KOPT-K1 (cell line): ENCODE results near the gene DYNLT4.
A peak's percentile ranks its signal among the peaks of the same experiment; 100 is the strongest.
"Not testable (repeated sequence)": the region's sequence is repeated elsewhere in the genome, so short reads cannot be mapped to it uniquely, and the experiment has no call there.

Experiments used
- H3K27ac ChIP-seq: fragments of 200-600 bp; sonication (generic); 2 replicates; pipeline ENCODE4 v1.5.1; 2016; ENCODE audit warnings: antibody characterized with exemption, mild to moderate bottlenecking, low read depth, low read length; ENCODE audit not compliant: poor library complexity, severe bottlenecking
- H3K36me3 ChIP-seq: fragments of 200-600 bp; sonication (generic); 2 replicates; pipeline ENCODE4 v1.5.1; 2017; ENCODE audit warnings: antibody characterized with exemption, mild to moderate bottlenecking, low read length, moderate library complexity; ENCODE audit not compliant: insufficient read depth
- H3K9me3 ChIP-seq: fragments of 200-600 bp; sonication (generic); 2 replicates; pipeline ENCODE4 v1.5.1; 2017; ENCODE audit warnings: antibody characterized with exemption, low read length, mild to moderate bottlenecking; ENCODE audit not compliant: insufficient read depth, poor library complexity, severe bottlenecking

The DYNLT4 gene

DNA sequence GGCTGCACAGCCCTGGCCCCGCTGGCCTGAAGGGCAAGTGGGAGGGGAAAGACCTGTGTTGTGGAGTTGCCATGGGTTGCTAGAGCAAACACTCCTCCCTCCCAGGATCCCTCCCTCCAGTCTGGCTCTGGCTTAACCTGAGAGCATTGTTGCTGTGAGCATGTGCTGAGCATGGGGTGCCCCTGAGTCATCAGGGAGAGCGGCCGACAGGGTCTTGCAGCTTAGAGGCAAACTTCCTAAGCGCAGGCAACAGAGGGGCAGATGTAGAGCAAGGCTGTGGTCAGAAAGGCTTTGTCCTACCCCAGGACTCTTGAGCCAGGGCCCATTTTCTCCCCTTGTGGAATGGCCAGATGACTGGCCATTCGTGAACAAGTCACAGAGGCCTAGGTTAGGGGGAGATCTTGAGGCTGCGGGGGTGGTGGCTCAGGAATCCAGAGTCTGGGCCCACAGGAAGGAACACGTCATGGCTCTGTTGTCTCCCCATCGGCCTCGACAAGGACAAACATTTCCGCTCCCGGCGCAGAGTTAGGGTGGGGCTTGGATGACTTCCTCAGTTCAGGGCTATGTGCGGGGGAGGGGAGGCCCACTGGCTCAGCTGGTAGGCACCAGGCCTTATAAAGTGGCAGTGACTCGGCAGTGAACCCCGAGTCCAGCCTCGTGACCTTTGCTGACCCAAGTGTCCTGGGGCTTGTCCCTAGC lies 362 bp upstream of the DYNLT4 start:
- H3K27ac ChIP-seq, result peak overlapping the region; percentile 99
- H3K9me3 ChIP-seq, result no peaks in the 10 kb centered on the region
- peaks cover 36% of the 10 kb centered on the region for H3K36me3 ChIP-seq

GRCh38 chr1:44806025-44806703 lies 987 bp downstream of the DYNLT4 start:
- peaks cover 43% of the 10 kb centered on the region for H3K36me3 ChIP-seq
- no peaks in the 10 kb centered on the region for H3K9me3 ChIP-seq
- peak overlapping the region; percentile 99 for H3K27ac ChIP-seq

DNA sequence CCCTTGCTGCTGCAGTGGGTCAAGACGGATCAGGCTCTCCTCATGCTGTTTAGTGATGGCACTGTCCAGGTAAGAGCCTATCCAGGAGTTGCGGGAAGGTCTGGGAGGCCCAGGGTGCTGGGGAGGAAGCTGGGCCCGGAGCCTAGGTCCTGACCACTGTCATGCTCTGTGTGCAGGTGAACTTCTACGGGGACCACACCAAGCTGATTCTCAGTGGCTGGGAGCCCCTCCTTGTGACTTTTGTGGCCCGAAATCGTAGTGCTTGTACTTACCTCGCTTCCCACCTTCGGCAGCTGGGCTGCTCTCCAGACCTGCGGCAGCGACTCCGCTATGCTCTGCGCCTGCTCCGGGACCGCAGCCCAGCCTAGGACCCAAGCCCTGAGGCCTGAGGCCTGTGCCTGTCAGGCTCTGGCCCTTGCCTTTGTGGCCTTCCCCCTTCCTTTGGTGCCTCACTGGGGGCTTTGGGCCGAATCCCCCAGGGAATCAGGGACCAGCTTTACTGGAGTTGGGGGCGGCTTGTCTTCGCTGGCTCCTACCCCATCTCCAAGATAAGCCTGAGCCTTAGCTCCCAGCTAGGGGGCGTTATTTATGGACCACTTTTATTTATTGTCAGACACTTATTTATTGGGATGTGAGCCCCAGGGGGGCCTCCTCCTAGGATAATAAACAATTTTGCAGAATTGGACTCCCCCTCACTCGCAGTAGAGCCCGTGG lies 1.7 kb downstream of the DYNLT4 start:
- Histone ChIP-seq H3K27ac (no peak overlapping the region), H3K9me3 (no peaks in the 10 kb centered on the region), H3K36me3 (peaks cover 43% of the 10 kb centered on the region)

- Histone ChIP-seq H3K36me3 (peaks cover 43% of the 10 kb centered on the region), H3K27ac (no peak overlapping the region), H3K9me3 (no peaks in the 10 kb centered on the region)
Observed at GRCh38 chr1:44803312-44804095, 3.6 kb downstream of the DYNLT4 start.

GRCh38 chr1:44803062-44803311 lies 4.2 kb downstream of the DYNLT4 start:
- H3K27ac ChIP-seq, result no peak overlapping the region
- H3K9me3 ChIP-seq, result no peaks in the 10 kb centered on the region
- peaks cover 43% of the 10 kb centered on the region for H3K36me3 ChIP-seq

GRCh38 chr1:44802306-44803061 lies 4.7 kb downstream of the DYNLT4 start:
- H3K27ac ChIP-seq, result no peak overlapping the region
- no peaks in the 10 kb centered on the region for H3K9me3 ChIP-seq
- H3K36me3 ChIP-seq, result peaks cover 43% of the 10 kb centered on the region

DNA sequence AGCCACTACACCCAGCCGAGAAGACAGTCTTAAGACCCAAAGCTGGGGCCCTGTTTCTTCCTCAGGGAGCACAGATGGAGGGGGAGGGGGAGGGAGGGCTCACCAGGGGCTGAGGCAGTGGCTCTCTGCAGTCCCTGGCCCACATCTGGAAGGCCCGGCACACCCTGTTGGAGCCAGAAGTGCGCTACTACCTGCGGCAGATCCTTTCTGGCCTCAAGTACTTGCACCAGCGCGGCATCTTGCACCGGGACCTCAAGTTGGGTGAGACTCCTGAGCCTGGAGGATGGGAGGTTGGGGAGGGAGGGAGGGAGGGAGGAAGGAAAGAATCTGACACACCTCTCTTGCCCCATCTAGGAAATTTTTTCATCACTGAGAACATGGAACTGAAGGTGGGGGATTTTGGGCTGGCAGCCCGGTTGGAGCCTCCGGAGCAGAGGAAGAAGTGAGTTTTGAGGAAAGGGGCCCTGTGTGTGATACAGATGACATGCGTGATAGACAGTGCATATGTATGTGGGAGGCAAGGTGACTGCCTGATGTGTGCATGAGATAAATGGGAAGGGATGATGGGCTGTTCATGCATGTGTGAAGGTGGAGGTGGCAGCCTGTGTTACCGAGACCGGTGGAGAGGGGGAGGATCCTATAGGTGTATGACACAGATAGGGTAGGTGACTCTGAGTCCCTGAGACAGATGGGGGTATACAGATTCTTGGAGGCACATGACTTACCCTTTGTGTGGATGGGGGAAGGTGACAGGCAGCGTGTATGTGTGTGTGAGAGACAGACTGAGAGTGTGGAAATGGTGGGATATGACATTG lies 5.5 kb downstream of the DYNLT4 start:
- Histone ChIP-seq H3K27ac (no peak overlapping the region), H3K9me3 (no peaks in the 10 kb centered on the region), H3K36me3 (peaks cover 43% of the 10 kb centered on the region)

DNA sequence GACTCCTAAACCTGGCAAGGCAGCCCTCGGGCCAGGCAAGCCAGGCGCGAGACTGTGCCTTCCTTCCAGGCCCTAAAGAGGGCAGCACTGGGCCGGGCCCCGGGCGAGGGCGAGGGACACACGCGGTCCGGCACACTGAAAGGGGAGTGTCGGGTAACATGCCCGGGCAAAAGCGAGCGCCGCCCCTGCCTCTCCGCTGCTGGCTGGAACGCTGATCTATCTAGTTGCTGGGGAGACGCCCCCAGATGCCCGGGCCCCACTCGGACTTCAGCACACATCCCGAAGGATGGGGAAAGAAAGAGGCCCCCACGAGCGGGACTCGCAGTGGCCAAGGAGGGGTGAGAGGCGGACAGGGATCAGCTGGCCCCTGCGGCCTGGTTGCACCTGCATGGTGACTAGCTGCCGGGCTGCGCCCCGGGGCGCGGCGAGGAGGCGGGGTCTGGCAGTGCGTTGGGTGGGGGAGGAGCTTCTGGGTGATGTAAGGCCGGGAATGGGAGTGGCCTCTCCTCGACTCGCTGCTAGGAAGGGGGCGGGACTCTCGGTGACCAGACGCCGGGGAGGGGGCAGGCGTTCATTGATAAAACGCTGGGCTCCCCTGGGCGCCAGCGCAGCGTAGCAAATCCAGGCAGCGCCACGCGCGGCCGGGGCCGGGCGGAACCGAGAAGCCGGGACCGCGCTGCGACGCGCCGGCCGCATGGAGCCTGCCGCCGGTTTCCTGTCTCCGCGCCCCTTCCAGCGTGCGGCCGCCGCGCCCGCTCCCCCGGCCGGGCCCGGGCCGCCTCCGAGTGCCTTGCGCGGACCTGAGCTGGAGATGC lies 7.2 kb downstream of the DYNLT4 start, which contains the start of gene PLK3:
TSS of gene PLK3 (plus strand) at position 608 of the 815 bp plus-strand sequence. CDS start at position 695, 87 bp downstream.
- H3K9me3 ChIP-seq, result no peaks in the 10 kb centered on the region
- H3K27ac ChIP-seq, result peak within 1 kb of the TSS; percentile 81
- H3K36me3 ChIP-seq, result peaks cover 29% of the 10 kb centered on the region

DNA sequence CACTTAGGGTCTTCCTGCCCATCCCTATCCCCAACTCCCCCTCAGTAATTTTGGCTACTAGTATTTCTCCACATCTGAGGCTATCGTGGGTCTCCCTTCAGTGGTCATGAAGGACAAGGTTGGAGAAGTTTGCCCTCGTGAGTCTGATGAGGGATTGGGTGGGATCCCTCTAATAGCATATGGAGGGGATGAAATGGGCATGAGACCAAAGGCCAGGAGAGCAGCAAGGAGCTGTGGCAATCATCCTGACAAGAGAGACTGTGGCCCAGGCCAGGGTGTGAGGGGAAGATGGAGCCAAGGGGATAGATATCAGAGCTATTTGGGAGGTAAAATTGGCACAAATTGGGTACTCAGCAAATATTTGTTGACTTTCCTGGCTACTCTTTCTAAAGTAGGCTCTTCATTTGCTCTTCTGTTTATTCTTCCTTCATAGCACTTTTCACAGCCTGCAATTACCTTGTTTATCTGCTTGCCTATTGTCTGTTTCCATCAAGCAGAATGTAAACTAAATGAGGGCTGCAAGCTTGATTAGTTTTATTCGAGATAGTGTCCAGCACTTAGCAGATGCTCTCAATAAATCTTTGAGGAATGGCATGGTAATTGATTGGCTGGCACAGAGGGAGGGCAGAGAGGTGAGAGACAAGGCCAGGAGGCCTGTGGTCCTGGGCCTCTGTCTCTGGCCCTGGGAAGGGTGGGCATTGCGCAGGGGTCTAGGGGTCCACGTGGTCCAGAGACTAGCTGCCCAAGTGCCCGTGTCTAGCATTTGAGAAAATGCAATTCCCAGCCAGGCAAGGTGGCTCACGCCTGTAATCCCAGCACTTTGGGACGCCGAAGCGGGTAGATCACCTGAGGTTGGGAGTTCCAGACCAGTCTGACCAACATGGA lies 8.4 kb downstream of the DYNLT4 start:
- H3K36me3 ChIP-seq, result peaks cover 19% of the 10 kb centered on the region
- no peaks in the 10 kb centered on the region for H3K9me3 ChIP-seq
- H3K27ac ChIP-seq, result peak overlapping the region; percentile 81

DNA sequence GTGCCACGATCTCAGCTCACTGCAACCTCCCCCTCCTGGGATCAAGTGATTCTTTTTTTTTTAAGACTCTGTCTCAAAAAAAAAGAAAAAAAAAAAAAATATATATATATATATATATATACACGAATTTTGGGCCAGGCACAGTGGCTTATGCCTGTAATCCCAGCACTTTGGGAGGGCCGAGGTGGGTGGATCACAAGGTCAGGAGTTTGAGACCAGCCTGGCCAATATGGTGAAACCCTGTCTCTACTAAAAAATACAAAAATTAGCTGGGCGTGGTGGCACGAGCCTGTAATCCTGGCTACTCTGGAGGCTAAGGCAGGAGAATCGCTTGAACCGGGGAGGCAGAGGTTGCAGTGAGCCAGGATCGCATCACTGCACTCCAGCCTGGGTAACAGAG lies 9.3 kb downstream of the DYNLT4 start:
- H3K36me3 ChIP-seq, result peaks cover 11% of the 10 kb centered on the region
- H3K27ac ChIP-seq, result not testable (repeated sequence)

DNA sequence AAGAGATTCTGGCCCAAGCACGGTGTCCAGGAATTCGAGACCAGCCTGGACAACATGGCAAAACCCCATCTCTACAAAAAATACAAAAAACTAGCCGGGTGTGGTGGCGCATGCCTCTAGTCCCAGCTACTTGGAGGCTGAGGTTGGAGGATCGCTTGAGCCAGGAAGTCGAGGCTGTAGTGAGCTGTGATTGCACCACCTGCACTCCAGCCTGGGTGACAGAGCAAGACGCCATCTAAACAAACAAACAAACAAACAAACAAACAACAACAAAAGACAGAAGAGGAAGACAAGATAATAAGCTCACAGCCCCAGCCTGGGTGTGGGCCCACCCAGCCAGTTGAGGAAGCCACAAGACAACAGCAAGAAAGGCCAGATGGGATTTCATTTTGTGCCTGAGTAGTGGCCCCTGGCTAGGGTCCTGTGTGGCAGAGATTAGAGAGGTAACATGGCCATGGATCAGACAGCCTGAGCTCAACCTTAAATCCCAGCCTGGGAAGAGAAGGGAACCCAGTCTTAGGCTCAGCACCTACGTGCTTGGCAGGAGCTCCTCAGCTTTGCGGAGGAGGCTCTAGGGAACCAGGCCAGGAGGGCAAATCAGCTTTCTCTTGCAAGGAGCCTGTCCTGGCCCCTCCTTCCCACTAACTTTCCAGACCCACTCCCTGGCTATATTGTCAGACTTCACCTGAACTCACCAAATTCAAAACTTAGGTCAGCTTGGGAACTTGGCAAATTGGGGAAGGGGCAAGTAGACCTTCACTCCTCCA lies 14.2 kb downstream of the DYNLT4 start:
- Histone ChIP-seq H3K36me3 (no peaks in the 10 kb centered on the region), H3K9me3 (no peaks in the 10 kb centered on the region), H3K27ac (no peak overlapping the region)

More for the DNA sequence above, 9.3 kb downstream of the DYNLT4 start:
- H3K9me3 ChIP-seq, result not testable (repeated sequence)
